GM19395 (cell line): ENCODE data around the gene P3H4.
A peak's percentile ranks its signal among the peaks of the same experiment; 100 is the strongest.
"Not testable (repeated sequence)": the region's sequence is repeated elsewhere in the genome, so short reads cannot be mapped to it uniquely, and the experiment has no call there.

Experiments
- ATAC-seq: cut with Tn5 transposase; IDR thresholded peaks from one replicate; pipeline ENCODE4 v1.9.1; 2021; ENCODE audit warnings: mild to moderate bottlenecking, moderate library complexity; ENCODE audit not compliant: unreplicated experiment

The P3H4 gene

DNA sequence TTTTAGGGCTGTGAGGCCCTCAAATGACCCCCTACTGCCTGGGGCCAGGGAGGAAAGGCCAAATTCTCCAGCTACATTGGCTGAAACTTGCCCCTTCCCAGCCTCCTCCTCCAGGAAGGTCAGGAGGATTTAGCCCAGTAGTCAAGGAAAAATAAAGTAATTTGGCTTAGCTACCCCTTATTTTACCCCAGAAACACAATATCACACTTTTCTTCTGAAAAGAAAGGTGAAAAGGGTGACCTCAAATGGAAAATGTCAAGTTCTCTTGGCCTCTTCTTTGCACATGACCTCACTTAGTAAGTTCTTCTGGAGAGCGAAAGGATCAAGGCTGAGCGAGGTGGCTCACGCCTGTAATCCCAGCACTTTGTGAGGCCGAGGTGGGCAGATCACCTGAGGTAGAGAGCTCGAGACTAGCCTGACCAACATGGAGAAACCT is 17.2 kb downstream of the P3H4 start:
- ATAC-seq, result no peak

DNA sequence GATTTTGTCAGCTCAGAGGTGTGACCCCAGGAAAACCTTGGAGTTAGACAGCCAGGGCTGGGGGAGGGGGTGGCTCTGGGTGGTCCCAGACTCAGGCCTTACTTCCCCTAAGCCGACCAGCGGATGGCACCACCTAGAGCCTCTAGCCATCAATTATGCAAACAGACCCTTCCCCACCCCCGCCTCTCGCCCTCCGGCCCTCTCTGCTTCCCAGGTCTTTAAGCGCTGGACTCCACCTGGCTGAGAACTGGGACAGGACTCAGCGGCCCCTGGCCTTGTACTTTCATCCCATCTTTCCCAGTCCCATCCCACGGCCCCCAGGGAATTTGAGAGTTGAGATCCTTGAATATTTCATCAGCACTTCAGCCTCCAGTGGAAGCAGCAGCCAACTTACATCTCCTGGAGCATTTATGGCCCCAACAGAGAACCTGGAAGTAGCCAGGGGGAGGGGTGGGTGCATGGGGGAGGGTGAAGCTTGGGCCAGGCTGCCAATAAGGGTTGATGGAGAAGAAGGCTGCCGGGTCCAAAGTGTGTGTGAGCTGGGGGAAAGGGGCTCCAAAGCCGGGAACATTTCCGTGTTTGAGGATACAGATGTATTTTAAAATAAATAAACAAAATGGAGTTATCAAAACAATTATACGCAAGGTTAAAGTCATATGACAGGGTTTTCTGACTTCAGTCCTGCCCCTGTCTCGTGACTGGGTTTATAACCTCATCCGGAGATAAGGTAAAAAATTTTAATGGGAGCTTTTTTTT is 17.8 kb downstream of the P3H4 start:
- ATAC-seq, result no peak

DNA sequence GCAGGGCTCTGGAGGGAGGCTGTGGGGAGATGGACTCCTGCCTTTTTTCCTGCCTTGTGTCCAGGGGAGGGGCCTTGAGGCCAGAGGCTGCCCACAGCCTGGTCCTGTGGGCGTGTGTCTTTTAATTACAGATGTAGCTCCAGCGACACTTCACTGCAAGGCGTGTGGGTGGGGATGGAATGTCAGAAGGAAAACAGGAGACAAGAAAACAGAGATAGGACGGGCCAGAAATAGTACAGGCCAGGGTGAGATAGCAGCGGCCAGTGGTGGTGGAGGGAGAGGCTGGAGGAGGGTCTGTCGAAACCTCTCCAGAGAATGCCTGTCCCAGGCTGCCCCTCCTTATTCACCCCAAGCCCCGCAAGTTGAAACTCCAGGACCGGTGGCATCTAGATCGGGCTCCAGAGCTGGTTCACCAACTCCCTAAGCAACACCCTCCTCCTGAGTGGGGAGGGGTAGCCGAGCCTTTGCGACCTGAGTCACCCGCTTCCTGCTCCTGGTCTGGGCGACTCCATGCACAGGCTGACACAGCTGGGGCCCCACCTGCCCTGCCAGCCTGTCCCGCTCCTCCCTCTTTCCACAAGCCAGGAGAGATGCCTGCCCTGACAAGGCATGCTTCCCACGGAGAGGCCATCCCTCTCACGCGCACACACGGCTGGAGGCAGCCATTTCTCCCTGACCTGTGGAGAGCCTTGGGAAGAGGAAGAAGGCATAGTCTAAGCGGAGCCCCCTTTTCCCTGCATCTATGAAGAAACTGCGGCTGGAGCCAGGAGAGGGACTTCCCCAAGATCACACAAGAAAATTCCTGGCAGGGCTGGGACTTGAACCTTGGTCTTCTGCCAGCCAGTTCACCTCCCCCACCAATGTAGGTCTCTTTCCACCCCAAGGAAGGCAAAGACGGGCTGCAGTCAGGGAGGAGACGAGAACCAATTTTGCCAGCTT is 18.6 kb downstream of the P3H4 start:
- no peak for ATAC-seq

DNA sequence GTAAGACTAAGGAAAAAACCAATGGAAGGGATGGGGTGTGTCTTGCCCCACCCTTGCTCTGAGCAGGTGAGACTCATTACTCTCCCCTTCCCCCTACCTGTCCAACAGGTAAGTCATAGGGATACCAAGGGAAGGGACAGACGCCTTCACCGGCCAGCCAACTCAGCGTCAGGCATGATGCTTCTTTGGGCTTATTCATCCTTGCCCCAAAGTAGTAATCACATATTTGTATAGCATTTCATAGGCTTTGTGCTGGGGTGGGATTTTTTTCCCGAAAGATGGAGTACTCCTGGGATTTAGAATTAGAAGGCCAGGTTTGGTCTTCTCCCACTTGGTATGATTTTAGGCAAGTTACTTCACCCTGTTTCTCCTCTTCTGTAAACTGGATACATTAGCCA is 24.7 kb downstream of the P3H4 start:
- ATAC-seq, result no peak

DNA sequence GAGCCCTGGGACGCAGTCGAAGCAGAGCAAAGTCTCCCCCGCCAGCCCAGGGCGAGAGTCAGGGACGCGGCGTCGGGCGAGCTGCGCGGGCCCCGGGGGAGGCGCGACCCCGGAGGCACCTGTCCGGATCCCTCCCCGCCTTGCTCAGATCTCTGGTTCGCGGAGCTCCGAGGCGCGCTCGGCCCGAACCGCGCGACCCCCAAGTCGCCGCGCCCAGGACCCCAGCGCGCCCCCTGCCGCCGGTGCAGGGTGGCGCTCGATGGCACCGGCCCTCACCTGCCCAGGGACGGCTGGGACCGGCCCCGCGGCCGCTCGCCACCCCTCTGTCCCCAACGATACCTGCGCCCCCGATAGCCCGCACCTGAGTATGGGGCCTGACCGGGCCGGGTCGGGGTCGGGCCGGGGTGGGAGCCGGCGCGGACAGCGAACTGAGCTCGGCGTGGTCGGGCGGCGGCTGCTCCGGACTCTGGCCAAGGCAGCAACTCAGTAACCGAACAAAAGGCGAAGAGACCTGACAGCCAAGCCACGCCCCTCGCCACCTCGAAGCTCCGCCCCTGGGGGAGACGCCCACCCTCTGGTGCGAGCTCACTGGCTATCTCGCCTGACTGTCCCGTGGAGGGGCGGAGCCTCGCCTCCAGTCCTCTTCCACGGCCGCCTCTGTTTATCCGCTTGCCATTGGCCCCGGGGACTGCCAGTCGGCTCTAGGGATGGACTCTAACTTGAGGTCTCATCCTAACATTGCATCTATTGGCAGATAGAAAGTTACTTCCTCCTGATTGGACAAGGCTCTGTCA is 25.3 kb downstream of the P3H4 start, which contains the start of gene JUP:
Gene JUP, minus strand, starts transcription at position 485 of the 794 bp plus-strand sequence. CDS start 14,857 bp downstream, outside the sequence.
- peak; percentile 75 for ATAC-seq

DNA sequence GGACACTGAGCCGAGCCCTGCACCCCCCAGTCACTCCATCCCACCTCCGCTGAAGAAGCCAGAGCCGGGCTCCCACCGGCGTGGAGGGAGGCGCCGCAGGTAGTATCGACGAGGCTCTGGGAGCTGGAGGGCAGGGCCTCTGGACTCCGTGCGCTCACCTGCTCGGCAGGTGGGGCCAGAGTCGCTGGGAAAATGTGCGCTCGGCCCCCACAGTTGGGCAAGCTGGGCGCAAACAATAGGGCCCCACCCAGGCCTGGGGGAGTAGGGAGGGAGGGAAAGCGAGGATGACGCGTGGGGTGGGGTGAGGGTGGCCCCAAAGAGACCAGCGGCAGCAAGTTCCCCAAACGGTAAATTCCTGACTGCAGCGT is 25.9 kb downstream of the P3H4 start:
- ATAC-seq, result no peak

DNA sequence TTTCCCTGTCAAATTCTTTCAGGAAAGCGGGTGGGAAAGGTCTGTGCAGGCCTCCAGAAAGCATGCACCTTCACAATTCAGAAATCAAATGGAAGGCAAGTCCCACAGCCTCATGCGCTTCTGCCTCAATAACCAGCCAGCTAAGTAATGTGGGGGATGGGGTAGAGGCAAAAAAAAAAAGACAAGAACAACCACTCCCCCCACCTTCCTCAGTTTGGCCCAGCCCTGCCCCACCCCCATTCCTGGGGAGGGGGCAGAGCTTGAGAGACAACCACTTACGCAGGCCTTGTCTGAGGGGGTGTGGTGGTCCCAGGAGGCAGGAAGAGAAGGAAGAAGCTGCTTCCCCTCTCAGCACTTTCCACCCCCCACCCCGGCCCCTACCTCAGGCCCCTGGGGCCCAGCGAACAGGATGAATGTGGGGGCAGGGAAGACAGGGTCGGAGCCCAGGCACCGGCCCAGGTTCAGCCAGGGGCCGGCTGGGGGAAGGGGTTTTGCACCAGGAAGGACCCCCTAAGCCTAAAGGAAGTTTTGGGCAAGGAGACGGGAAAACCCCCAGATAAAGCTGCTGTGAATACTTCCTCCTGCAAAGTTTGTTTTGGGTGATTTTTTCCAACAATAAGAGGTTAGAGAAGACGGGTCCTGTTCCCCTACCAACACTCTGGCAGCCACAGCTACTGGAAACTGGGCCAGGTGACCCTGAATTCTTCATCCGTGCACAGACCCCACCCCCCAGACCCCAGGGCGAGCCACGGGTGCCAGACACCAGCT is 26.5 kb downstream of the P3H4 start:
- ATAC-seq, result no peak

DNA sequence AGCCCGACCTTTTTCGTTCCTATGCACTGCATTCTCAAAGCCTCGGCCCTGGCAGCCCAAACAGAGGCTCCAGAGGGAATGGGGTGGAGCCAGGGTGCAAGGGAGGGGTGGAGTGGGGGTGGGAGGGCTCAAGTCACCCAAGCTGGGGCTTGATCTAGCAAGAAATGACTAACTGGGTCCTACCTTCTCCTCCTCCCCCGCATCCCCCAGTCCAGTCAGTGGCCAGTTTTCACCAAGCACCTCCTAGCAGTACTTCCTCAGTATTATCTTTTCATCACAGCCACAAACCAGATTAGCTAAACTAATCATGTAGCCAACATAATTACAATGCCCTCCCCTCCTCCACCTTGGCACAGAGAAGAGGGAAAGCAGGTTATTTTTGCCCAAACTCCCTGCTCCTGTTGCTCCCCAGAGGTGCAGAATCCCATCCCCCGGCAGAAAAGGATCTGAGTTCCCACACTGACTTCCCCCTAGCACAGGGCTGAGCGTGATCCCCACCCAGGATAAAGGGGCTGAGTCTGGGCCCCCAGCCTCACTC is 27.5 kb downstream of the P3H4 start:
- no peak for ATAC-seq

DNA sequence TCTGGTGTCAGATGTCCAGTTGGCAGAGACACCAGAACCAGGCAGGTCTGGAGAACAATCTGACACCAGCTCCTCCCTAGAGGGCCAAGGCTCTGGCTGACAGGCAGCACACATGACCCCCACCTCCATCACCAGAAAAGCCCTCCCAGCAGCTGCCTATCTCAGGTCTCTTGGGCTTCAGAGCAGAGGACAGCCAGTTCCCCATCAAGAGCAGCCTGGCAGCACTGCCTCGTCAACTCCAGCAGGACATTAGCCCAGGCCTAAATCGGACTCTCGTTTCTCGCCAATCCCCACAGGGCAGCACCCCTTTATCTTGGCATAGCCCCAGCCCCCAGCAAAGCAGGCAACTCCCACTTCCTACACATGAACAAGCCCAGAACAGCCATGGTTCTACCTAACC is 29.6 kb downstream of the P3H4 start:
- no peak for ATAC-seq

DNA sequence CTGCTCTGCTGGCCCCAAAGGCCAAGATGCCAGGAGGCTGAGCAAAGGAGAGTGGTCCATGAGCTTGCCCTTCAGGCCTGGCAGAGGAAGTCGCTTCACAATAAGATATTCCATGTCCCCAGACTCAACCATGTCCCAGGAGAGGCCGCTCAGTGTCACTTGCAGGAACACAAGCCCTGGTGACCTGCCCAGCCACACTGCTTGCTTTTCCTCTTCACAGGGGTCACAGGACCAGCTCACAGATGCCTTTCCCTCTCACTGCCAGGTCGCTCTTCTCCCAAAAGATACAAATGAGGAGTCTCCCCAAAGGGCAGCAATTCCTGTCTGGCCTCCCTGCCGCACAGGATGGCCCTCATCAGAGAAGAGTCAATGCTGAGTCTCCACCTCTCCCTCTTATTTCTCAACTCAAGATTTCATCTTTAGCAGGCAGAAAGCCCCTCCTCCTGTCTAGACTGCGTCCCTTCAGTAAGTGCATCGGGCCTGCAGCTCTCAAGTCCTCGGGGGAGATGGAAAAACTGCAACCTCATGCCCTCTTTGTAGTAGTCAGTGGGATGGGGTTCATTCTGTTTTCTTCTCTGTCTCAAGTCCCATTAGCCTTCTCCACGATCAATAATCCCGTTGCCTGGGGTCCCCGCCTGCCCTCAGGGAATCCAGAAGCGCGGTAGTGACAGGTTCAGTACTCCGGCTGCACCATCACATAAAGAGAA is 30.2 kb downstream of the P3H4 start:
- ATAC-seq, result no peak

DNA sequence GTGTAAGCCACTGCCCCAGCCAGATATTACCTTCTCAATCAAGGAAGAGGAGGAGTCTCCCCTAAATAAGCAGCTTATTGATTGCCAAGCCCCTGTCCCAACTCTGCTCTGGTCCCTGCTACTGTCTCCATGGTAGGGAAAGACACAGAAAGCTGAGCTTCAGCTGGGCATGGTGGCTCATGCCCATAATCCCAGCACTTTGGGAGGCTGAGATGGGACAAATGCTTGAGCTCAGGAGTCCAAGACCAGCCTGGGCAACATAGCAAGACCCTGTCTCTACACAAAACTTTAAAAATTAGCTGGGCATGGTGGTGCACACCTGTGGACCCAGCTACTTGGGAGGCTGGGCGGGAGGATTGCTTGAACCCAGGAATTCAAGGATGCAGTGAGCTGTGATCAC is 31.8 kb downstream of the P3H4 start:
- no peak for ATAC-seq

DNA sequence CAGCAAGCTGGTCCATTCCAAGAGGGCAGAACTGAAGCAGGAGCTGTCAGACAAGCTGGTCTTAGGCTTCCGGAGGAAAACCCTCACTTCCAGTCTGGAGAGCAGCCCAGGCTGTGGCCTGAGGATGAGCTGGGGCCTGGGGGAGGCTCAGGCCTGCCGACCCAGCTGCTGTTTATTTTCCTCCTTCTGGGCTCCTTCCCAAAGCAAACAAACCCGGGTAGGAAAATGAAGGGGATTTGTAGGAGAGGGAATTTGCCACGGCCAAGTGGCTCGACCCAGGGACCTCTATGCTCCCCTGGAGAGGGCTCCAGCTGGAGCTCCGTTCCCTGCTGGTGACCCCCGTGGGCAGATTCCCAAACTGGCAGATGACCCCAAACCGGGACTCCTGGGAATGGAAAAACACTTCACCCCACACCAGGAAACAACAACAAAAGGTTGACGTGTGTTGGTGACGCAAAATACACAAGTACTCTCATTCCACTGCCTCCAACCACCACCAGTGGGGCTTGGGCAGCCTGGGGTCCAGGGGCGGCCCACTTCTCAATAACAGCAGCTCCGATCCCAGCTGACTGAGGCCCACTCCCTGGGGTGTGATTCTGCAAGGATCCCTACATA is 34.1 kb downstream of the P3H4 start:
- ATAC-seq, result no peak

DNA sequence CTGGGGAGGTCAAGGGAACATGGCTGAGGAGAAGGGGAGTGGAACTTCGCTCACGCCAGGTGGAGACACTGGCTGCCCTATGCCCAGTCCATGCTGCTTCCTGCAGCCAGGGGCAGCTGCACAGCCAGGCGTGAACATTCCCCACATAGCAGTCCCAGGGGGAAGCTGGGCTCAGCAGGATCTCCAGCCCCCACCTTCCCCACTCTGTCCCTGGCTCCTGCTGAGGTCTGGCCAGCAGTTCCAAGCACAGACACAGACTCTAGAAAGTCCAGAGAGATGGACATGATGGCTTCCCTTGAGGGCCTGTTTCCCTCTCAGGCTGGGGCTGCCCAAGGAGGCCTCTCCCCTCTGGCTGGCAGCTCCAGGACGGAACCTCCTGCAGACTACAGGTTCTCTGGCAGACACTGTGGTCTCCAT is 34.6 kb downstream of the P3H4 start:
- no peak for ATAC-seq

DNA sequence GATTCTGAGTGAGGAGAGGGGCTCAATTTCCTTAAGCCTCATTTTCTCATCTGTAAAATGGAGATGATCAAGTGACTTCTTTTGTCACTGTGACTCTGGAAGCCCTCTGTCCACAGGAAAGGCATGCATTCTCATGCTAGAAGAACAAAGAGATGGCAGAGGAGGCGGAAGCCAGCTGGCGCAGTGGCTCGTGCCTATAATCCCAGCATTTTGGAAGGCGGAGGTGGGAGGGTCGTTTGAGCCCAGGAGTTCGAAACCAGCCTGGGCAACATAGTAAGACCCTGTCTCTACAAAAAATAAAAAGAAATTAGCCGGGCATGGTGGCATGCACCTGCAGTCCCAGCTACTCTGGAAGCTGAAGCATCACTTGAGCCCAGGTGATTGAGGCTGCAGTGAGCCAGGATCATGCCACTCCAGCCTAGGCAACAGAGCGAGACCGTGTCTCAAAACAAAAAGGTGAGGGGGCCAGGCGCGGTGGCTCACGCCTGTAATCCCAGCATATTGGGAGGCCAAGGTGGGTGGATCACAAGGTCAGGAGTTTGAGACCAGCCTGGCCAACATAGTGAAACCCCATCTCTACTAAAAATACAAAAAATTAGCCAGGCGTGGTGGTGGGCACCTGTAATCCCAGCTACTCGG is 35.4 kb downstream of the P3H4 start:
- ATAC-seq, result not testable (repeated sequence)

DNA sequence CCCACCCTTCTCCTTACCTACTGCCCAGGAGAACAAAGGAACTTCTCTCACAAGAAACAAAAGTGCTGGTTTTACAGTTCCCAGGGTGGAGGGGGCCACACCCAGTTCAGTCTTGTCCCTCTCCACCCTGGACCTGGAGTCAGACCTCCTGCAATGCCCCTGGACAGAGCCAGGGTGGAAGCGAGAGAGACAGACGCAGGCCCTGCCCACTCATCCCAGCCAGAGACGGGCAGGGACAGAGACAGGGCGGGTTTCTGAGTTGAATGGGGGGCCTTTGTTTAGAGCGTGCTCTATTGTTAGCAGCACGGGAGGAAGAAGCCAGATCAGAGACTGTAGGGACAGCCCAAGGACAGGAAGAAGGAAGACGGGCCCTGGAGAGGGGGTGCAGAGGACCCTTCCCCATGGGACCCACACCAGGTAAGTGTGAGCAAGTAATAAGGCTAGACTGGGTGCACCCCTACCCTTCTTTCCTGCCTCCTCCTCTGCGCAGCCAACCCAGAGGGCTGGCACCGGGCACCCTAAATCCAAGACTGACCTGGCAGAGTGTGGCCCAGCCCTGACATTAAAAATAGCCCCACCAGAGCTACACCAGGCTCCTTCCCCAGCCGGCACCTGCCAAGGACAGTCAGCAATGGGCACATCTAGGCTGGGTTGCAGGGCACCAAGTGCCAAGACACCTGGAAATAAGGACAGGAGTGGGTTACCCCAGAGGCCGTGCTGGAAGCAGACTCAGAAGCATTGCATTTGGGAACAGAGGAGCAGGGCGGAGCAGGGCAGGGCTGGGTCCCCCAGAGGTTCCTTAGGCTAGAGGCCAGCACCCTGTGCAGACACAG is 36.1 kb downstream of the P3H4 start:
- ATAC-seq, result no peak

DNA sequence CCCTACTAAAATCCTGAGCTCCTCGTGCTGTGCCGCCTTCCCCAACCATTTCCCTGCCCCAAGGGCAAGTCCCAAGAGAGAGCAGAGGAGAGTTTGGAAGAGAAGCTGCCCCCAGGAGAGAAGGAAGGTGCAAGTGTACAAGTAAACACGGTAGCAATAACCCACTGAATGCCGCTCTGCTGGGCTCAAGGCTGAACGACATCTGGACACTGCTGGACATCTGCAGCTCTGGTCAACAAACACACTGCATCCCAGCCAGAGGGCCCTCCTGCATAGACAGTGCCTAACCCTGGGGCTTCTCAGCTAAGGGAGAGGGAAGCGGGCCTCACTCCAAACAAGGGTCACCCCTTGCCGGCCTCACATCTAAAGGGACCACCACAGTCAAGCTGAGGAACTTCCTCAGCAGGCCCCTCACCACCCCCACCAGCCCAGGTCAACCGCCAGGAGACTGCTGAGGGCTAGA is 38.0 kb downstream of the P3H4 start:
- ATAC-seq, result no peak

DNA sequence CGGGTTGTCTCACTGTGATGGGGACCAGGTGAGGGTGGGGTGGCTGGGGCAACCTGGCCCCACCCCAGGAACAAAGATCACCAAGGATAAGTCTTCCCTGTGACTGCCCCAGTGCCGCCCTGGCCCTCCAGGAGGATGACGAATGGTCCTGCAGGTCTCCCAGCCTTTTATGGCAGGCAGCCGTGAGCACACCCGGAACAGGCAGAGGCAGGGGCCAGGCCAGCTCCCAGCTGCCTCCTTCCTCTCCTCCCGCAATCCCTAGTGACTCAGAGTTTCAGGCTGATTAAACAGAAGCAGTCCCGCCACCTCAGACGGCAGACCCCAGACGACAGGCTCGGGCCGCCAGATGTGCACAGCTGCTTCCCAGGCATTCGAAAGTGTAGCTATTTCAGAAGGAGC is 38.6 kb downstream of the P3H4 start:
- ATAC-seq, result no peak
